ENCODE data around the gene SLC25A42. TPM values are rescaled to one million over a fixed set of nuclear protein-coding genes. Genes with fewer than 3 reads are reported as not detected.

The SLC25A42 gene
- total and polyA plus RNA-seq, 2 of the 13 experiments (the other 11 are each of a cell fraction or from before 2014, with no cell fraction given) = 12.8 to 18.3 TPM

GRCh38 chr19:19098703-19099632, 35.2 kb downstream of the SLC25A42 start (continued):
- TF ChIP-seq DZIP1 (CRISPR knock-in tag; IDR thresholded peaks at IDR 0.05) = no peak
- TF ChIP-seq ZNF839 (CRISPR knock-in tag; IDR thresholded peaks at IDR 0.05; ENCODE audit: borderline replicate concordance) = no peak; the same call in 1 of the 2 replicates
- peak; percentile 93 for TF ChIP-seq RXRB (CRISPR knock-in tag; IDR thresholded peaks at IDR 0.05; ENCODE audit: borderline replicate concordance)
- peak; percentile 63 for TF ChIP-seq BCL6 (CRISPR knock-in tag; IDR thresholded peaks at IDR 0.05)
- TF ChIP-seq TCF12 (IDR thresholded peaks at IDR 0.05) = no peak
- TF ChIP-seq TCF12 (CRISPR knock-in tag; IDR thresholded peaks at IDR 0.05) = peak; percentile 68; the same call in 1 of the 2 replicates
- no peak for TF ChIP-seq PAF1 (CRISPR knock-in tag; IDR thresholded peaks at IDR 0.05)
- no peak for TF ChIP-seq ZNF10 (CRISPR knock-in tag; IDR thresholded peaks at IDR 0.05; ENCODE audit: borderline replicate concordance, low read depth)
- 0 out of 2 replicates have a peak, but pooled peaks have one; percentile 23 for TF ChIP-seq ZNF543 (CRISPR knock-in tag; IDR thresholded peaks at IDR 0.05)
- TF ChIP-seq FOXP1 (IDR thresholded peaks at IDR 0.05) = no peak
- peak; percentile 62 for TF ChIP-seq FOXP1 (CRISPR knock-in tag; IDR thresholded peaks at IDR 0.05)
- TF ChIP-seq IKZF4 (CRISPR knock-in tag; IDR thresholded peaks at IDR 0.05; ENCODE audit: borderline replicate concordance, low read depth, not compliant biosample characterization) = no peak
- TF ChIP-seq ZSCAN5A (CRISPR knock-in tag; IDR thresholded peaks at IDR 0.05; ENCODE audit: borderline replicate concordance) = no peak
- TF ChIP-seq MZF1 (CRISPR knock-in tag; IDR thresholded peaks at IDR 0.05; ENCODE audit: borderline replicate concordance) = no peak
- 0 out of 2 replicates have a peak, but pooled peaks have one; percentile 57 for TF ChIP-seq ZNF709 (CRISPR knock-in tag; IDR thresholded peaks at IDR 0.05)
- peak; percentile 65; the same call in 1 of the 2 replicates for TF ChIP-seq ZBTB25 (CRISPR knock-in tag; IDR thresholded peaks at IDR 0.05)
- no peak for TF ChIP-seq AFF4 (CRISPR knock-in tag; IDR thresholded peaks at IDR 0.05)
- TF ChIP-seq TGIF2 (CRISPR knock-in tag; IDR thresholded peaks at IDR 0.05) = no peak; the same call in none of the 2 replicates

Measured in HepG2 (cell line).